ENCODE measurements around the gene DLAT.
"Not testable (repeated sequence)": the region's sequence is repeated elsewhere in the genome, so short reads cannot be mapped to it uniquely, and the experiment has no call there.

- TF ChIP-seq, protein P1, sequence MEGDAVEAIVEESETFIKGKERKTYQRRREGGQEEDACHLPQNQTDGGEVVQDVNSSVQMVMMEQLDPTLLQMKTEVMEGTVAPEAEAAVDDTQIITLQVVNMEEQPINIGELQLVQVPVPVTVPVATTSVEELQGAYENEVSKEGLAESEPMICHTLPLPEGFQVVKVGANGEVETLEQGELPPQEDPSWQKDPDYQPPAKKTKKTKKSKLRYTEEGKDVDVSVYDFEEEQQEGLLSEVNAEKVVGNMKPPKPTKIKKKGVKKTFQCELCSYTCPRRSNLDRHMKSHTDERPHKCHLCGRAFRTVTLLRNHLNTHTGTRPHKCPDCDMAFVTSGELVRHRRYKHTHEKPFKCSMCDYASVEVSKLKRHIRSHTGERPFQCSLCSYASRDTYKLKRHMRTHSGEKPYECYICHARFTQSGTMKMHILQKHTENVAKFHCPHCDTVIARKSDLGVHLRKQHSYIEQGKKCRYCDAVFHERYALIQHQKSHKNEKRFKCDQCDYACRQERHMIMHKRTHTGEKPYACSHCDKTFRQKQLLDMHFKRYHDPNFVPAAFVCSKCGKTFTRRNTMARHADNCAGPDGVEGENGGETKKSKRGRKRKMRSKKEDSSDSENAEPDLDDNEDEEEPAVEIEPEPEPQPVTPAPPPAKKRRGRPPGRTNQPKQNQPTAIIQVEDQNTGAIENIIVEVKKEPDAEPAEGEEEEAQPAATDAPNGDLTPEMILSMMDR (IDR thresholded peaks at IDR 0.05): not testable (repeated sequence)
- TF ChIP-seq POLR2A (IDR thresholded peaks at IDR 0.05): not testable (repeated sequence)
Measured at GRCh38 chr11:112011451-112011850, 13.8 kb upstream of the DLAT start.

Measured in uterus (tissue), 2 donors.